Suppressor macrophage (primary cell): ENCODE results near the gene KCNAB2.

ENCODE experiments used
- DNase-seq, 4 experiments: peaks; one replicate each; pipeline ENCODE4 v3.0.0-alpha.2; 2020 to 2022
- total RNA-seq, 17 experiments: gene quantifications; one replicate each; lab custom pipeline; 2026; ENCODE audit warnings: mixed read lengths in 6 of 17, inconsistent platforms in 3 of 17; lab: John Stamatoyannopoulos, UW

Gene KCNAB2
- total RNA-seq = 89.3 to 511 (median 259) reads per million in 17 experiments

DNA sequence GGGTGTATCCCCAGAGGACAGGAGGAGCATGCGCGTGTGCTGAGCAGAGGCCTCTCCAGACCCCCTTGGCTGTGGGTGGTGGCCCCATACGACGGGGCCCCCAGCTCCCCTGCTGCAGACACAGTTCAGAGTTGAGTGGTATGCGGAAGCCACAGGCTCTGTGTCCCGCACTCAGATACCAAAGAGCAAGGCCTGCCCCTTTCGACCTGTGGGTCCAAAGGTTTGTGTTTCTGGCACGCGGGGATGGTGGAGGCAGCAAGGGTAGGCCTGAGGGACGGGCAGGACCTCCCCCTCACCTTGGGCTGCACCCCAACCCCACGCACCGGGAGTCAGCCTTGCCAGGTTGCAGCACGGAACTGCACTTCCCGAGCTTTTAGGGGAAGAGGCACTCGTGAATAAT is at the start of gene KCNAB2:
Gene KCNAB2, plus strand, starts transcription at position 328 of the 400 bp plus-strand sequence. CDS start 5,649 bp downstream, outside the sequence.
- DNase-seq = no peak

DNA sequence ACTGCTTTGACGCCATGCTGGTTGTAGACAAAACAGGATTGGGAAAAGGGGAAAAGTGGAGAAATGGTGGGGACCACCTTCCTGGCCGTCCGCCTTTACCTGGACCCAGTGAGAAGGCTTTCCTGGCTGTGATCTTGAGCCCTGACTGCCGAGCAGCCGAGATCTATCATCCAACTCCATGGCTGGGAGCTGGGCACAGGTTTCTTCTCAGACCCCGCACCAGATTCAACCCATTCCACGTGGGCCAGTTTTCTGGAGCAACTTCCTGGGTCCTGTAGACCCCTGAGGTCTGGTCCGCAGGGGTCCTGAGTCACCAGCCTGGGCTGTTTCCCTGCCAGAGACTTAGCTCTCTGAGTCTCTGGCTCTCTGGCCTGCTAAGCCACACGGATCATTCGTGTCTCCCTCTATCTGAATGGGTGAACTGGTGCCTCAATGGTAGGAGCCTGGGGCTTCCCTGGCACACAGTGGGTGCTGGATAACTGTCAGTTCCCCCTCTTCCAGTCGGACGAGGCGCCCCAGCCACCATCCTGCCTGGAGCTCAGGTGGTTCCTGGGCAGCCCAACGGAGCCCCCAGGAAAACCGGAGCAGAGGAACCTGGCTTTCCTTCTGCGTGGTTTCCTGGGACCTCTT is 48.9 kb upstream of the KCNAB2 start:
- DNase-seq = no peak

DNA sequence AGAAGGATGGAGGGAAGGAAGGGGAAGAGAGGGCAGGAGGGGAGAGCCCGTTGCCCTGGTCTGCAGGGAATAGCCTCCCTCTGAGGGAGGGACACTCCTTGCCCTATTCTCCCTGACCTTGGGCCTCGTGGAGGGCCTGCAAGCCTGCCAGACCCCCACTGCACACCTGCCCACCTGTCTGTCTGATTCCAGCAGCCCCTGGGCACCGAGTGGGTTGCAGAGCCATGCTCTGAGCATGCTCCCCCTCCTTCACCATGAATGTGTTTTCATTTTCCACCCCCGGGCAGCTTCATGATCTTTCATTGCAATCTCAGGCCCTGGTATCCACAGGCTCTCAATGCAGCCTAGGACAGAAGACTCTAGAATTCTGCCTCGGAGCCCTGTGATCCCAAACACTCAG is 48.4 kb upstream of the KCNAB2 start:
- DNase-seq = no peak

DNA sequence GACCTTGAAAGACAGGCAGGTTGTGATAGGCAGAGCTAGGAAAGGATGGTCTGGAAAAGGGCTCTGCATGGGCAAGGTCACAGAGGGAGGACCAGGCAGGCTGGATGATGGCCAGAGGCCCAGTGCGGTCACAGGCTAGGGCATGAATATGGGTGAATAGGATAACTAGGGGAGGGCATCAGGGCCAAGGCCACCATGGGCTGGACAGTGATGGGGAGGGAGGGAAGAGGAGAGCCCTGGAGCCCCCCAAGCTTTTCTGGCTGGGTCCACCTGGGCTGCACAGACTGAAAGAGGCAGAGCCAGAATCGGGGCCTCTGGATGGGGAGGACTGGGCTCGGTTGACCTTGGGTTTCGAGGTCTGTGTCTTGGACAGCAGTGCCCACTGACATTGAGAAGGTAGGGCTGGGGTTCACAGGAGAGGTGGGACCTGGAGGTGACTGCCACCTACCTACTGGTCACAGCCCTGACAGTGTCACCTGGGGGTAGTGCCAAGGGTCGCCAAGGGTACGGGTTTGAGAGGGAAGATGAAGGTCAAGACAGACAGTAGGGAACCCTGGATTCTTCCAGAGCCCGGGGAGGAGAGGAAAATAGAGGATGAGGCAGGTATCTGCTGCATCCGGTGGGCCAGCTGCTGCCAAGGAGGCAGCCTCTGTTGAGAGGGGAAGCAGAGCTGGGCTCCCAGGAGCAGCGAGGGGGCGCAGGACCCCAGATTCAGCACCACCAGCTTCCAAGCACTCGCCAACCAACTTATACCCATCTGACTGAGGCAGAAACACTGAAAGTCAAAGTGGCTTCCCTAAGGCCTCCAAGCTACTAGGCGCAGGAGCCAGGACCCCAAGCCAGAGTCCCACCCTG is 47.4 kb upstream of the KCNAB2 start:
- DNase-seq = no peak

- no peak for DNase-seq
Measured at GRCh38 chr1:5998906-5999301, 46.8 kb upstream of the KCNAB2 start.

DNA sequence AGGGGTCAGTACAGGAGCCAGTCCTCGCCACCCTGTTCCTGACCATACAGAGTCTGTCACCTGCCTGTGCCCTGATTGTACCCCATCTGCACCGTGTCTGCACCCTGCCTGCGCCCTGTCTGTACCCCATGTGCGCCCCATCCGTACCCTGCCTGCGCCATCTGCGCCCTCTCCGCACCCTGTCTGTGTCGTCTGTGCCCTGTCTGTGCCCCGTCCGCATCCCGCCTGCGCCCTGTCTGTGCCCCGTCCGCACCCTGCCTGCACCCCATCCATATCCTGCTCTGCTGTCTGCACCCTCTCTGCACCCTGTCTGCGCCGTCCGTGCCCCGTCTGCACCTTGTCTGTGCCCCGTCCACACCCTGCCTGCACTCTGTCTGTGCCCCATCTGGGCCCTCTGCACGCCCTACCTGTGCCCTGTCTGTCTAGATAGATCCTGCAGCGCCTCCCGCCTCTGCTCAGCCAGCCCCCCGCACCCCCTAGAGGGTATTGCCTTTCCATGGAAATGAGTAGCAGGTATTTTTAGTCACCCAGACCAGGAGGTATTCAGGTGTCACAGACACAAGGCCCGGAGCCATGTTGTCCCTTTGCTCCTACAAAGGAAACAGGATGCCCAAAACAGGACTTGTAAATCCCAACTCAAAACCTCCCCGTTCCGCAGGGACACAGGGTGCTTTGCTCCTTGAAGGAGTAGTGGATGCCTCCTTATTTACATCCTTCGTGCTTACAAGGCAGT is 45.8 kb upstream of the KCNAB2 start:
- no peak for DNase-seq

DNA sequence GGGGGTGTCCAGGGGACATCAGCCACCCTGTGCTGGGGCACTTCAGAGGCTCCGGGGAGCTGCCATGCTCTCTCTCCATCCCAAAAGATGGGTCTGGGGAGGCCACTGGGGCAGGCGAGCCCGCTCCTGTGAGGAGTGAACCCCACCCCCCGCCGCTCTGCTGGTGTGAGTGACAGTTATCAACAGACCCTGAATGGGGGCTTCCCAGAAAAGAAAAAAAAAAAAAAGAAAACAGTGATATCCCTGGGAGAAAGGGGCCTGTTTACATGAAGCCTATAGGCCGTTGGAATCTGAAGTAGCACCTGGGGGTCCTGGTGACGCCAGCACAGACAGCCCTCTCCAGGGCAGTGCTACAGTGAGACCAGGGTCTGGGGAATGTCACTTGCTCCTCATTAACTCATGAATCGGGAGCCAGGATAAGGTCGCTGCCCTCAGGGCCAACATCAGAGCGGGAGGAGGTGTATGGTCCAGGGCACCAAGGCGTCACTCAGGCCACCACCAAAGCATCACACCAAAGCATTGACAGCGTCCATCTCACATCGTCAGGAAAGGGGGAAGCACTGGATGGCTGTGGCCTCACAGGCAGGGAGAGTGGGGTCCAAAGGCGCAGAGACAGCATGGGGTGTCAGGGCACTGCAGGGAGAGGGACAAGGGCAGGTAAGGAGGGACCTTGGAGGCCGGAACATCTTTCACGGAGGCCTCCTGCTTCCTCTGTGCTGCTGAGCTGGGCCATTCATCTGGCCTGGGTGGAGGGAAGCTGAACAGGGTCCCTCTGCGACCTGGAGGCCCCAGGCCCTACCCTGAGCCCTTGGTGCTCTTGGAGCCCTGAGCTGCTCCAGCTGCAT is 45.0 kb upstream of the KCNAB2 start:
- DNase-seq = no peak

DNA sequence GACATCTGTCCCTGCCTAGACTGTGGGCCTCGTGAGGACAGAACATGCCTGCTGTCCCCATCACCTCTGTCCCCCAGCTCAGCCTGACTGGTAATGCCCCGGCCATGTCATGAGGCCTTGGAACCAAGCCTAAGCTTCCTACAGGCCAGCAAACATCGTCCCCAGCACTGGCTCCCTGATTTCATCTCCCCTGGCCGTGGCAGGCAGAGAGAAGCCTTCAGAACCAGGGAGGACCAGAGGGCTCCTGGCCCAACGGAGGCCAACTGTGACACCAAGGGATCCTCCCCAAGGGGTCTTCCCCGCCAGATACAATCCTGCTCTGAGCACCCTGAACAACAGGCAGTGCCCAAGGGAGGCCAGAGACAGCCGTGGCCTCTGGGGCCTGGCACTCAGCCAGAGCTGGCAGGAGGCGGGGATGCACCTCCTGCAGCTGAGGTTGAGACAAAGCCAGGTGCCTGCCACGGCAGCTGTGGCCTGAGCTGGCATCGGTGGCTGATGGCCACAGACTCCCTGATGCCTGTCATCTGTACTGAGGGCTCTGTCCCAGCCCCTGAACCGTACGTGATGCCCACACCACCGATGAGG is 43.6 kb upstream of the KCNAB2 start:
- no peak for DNase-seq

GRCh38 chr1:6002714-6003501 is 42.8 kb upstream of the KCNAB2 start:
- DNase-seq = no peak

- DNase-seq = no peak
Measured at GRCh38 chr1:6003568-6004411, 41.9 kb upstream of the KCNAB2 start.

DNA sequence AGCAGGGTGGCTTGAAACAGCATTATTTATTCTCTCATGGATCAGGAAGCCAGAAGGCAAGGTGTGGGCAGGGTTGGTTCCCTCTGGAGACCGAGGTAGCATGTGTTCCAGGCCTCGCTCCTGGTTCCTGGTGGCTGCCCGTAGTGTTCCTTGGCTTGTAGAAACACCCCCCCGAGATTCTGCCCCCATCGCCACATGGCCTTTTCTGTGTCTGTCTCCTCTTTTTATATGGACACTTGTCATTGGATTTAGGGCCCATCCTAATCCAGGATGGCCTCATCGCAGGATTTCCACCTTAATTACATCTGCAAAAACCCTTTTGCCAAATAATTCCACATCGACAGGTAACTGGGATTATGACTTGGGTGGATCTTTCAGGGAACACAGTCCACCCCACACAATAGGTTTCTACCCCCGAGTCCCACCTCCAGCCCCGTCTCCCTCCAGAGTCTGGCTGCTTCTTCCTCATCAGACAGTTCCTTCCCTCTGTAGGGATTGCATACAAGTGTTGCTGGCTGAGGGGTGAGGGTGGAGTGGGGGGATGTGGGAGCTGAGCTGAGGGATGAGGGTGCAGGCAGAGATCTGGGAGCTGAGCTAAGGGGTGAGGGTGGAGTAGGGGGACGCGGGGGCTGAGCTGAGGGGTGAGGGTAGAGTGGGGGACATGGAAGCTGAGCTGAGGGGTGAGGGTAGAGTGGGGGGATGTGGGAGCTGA is 41.1 kb upstream of the KCNAB2 start:
- DNase-seq = peak in 1 of 4 experiments; percentile 11

DNA sequence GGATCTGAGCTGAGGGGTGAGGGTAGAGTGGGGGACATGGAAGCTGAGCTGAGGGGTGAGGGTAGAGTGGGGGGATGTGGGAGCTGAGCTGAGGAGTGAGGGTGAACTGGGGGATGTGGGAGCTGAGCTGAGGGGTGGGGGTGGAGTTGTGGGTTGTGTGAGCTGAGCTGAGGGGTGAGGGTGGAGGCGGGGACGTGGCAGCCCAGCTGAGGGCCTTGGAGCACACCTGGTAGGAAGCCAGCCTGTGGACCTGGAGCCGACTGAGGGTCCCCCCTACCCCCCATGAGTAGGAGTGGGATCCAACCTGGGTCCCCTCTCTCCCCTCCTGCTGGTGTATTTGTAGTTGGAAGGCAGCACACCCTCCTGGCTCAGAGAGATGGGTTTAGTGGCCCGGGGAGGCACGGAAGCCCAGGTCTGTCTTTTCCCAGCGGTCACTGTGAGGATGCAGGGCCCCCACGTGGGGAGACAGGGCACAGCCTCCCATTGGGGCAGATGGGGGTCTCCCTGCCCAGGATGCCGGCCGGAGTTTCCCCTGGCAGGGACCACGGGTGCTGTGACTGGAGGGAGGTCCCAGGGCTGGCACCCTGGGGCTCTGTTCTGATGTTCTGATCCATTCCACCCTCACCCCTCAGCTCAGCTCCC is 40.3 kb upstream of the KCNAB2 start:
- no peak for DNase-seq

DNA sequence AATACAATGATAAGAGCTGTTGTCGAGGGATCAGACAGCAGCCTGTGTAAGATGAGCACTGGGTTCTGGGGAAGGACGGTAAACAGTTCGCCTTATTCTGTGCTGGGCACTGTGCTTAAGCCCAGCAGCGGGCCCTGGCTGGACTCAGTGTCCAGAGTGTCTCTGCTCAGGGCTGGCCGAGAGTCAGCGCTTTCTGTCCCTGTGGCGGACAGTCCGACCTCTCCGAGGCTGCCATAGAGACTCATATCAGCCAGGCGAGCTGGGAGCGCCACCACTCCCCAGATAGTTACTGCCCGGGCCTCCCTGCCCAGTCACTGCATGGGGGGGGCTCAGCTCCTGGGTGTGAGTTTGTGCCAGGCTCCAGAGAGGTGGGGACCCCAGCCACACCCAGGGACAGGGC is 38.8 kb upstream of the KCNAB2 start:
- DNase-seq = no peak

GRCh38 chr1:6007318-6008083 is 38.2 kb upstream of the KCNAB2 start:
- peak in 1 of 4 experiments; percentile 5 for DNase-seq

DNA sequence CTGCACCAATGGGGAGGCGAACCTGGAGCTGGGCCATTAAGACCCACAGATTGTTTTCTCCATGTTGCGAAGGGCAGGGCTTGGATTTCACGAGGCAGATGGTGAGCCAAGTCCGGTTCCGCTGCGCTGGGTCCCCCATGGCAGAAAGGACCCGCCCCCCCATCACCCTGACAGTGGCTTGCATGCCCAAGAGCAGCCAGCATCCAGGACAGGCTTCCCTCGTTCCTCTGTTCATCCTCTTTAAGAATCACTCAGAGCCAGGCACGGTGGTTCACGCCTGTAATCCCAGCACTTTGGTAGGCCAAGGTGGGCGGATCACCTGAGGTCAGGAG is 37.6 kb upstream of the KCNAB2 start:
- no peak for DNase-seq

- DNase-seq = no peak
Measured at GRCh38 chr1:6008696-6009095, 37.0 kb upstream of the KCNAB2 start.

- DNase-seq = peak in 3 of 4 experiments; percentile 25 to 47 (median 25)
Measured at GRCh38 chr1:6009120-6010040, 36.3 kb upstream of the KCNAB2 start.
